Pons (tissue), 1 donor: ENCODE measurements around the gene SORBS1.

Experiments
- DNase-seq: peaks from one replicate; pipeline ENCODE4 v3.0.0-alpha.2; 2016; ENCODE audit warnings: low spot score

The SORBS1 gene

DNA sequence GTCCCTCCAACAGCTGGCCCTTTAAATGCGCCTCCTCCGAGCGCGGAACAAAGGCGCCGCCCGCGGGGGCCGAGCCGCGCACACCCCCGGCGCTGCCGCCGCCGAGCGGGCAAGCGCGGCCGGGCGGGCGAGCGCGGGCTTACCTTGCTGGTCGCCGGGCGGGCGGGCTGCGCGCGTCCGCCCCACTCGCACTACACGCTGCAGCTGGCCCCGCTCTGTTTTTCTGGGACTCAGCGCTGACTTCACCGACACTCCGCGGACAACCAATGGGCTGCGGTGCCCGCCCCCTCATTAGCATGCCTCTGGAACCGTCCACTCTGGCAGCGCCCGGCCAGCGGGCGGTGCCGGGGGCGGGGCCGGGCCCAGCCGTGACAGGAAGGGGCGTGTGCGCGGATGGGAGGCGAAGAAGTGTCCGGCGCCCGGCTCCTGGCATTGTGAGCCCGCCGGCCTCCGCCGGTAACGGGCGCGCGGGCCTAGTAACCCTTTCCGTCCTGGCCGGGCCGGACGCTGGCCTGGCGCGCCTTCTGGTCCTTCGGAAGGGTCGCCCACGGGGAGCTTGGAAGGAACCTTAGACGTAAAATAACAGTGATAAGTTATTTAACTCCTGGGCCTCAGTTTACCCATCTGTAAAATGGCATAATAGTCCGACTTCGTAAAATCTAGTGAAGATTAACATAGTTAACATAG, at the start of gene SORBS1:
SORBS1 (minus strand) TSS at position 195 of the 687 bp plus-strand sequence. CDS start 120,236 bp downstream, outside the sequence.
- DNase-seq: peak; percentile 97

GRCh38 chr10:95610727-95611126, 49.6 kb upstream of the SORBS1 start:
- DNase-seq: no peak

DNA sequence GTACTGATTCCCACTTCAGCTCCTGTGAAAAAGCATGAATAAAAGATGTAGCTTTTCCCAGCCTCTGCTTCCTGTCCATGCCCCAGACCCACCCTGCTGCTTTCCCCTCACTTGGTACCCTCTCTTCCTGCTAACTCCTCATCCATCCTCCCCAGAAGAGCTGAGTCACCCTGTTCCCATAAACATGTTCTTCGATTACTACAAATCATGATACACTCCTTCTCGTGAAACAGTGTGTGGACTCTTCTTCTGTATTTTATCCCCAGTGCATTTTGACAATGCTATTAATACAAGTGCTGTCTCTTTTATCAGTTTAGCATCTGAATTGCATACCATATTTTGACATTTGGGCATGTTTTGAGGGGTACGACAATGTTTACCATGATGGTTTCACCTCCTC, 45.8 kb upstream of the SORBS1 start:
- no peak for DNase-seq

- no peak for DNase-seq
Measured at GRCh38 chr10:95605163-95605562, 44.0 kb upstream of the SORBS1 start.

- DNase-seq: no peak
Measured at GRCh38 chr10:95604630-95605029, 43.5 kb upstream of the SORBS1 start.

GRCh38 chr10:95602382-95602781, 41.2 kb upstream of the SORBS1 start:
- no peak for DNase-seq

- peak; percentile 92 for DNase-seq
Measured at GRCh38 chr10:95601116-95601719, 40.0 kb upstream of the SORBS1 start.

GRCh38 chr10:95600158-95600557, 39.0 kb upstream of the SORBS1 start:
- no peak for DNase-seq

- no peak for DNase-seq
Measured at GRCh38 chr10:95597788-95598187, 36.6 kb upstream of the SORBS1 start.

GRCh38 chr10:95588025-95588424, 26.9 kb upstream of the SORBS1 start:
- DNase-seq: no peak

- no peak for DNase-seq
Measured at GRCh38 chr10:95579835-95580535, 18.8 kb upstream of the SORBS1 start.

DNA sequence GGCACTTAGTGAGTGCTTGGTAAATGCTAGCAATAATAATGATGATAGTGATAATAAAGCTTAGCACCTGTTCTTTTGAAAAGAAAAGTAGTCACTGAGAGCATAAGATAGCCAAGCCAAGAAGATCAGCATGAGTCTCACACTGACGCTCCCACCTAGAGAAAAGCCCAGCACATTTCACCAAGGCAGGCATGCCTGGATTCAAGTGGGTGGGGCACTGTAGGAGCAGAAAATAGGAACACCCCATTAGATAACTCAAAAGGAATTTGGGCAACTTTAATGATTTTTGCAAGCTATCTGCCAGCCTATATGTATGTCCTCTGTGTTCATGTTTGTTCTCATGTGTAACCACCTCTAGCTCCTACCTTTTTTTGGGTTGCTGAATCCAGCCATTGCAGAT, 18.1 kb upstream of the SORBS1 start:
- no peak for DNase-seq

DNA sequence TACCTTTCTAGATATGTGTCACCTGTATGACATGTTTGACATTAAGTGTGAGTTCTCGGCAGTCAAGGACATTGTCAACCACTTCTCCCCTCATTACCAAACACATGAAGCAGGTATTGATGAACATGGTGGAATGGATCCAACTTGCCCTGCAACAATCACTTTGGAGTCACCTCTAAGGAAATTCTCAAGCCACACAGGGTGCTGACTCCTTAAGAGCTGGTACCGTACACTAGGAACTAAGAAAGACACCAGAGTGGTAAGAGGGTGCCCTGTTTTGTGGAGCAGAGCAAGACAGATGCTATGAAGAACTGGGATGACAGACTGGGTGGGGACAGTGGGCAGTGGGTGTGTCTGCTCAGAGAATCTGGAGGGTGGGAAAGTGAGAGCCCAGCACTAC, 17.4 kb upstream of the SORBS1 start:
- DNase-seq: no peak

- no peak for DNase-seq
Measured at GRCh38 chr10:95574649-95575365, 13.6 kb upstream of the SORBS1 start.

GRCh38 chr10:95573964-95574604, 12.9 kb upstream of the SORBS1 start:
- no peak for DNase-seq

DNA sequence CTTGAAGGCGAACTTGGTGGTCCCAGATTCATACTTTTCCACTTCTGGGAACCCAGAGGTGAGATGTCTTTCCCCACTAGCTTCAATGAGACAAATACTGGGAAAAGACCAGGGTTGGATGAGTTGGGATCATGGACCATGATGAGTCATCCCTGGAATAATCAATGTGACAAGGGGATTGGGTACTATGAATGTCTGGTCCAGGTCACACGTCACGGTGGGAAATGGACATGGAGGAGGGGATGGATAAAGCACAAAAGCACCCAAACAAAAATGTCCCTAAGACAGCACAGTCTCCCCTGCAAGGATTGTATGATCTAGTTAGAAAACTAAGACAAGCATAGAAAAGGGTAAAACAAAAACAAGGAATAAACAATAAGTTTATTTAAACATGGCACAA, 12.4 kb upstream of the SORBS1 start:
- no peak for DNase-seq

GRCh38 chr10:95572131-95572820, 11.1 kb upstream of the SORBS1 start:
- no peak for DNase-seq

GRCh38 chr10:95571390-95571789, 10.2 kb upstream of the SORBS1 start:
- DNase-seq: no peak

DNA sequence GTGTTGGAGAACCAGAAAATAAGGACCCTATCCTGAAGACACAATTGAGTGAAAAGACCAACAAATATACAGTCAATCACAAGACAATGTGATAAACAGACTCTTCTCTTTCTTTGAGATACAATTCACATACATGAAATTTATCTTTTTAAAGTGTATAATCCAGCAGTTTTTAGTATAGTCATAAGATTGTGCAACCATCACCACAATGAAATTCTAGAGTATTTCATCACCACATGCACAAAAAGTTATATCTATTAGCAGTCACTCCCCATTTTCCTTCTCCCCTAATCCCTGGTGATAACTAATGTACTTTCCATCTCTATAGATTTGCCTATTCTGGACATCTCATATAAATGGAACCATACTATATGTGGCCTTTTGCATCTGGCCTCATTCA, 8.2 kb upstream of the SORBS1 start:
- no peak for DNase-seq

DNA sequence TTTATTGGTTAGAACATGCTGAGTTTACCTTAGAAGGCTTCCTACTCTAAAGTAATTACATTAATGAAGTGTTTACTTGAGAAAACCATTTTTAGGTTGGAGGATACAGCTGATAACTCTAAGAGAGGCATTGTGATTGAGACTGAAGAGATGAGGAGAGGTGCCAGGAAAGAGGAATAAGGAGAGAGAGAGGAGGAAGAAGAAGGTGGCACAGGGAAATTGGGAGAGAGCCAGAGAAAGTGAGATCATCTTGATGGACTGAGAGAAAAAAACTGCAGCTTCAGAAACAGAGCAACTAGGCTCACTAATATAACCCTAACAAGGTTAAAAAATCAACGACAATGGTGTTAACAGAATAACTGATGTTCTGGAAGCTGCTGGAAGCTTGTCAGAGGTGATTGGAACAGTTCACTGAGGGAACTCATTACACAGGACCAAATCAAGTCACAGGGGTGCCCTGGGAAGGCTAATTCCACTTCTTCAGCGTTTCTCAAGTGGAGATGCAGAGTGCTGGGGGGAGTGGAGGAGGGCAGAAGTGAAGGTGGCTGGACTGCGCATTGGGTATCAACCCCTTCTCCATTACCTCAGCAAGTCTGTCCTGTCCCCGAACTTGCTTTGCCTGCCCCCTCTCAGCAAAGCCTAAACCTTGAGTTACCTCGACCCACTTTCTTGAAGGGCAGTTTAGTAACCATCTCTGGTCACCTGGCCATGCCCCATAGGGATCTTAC, 6.9 kb upstream of the SORBS1 start:
- DNase-seq: no peak

- DNase-seq: no peak
Measured at GRCh38 chr10:95566136-95566535, 5.0 kb upstream of the SORBS1 start.
